Neural progenitor cell (in vitro differentiated cells): Measurements from ENCODE around the gene ADK. TPM values are rescaled to one million over a fixed set of nuclear protein-coding genes. Genes with fewer than 3 reads are reported as not detected.

ENCODE experiments used
- DNase-seq: peaks from one replicate; pipeline ENCODE4 v3.0.0-alpha.2; 2016; ENCODE audit warnings: low spot score
- H2AFZ ChIP-seq: fragments of 200-600 bp; sonication (generic); replicated peaks from 2 replicates; pipeline ENCODE4 v1.6.1; 2016; ENCODE audit warnings: antibody characterized with exemption
- H3F3A ChIP-seq: fragments of 200-600 bp; sonication (generic); 2 replicates; pipeline ENCODE4 v1.6.1; 2016; ENCODE audit warnings: antibody characterized with exemption, low read depth
- H3K27ac ChIP-seq: fragments of 200-600 bp; sonication (generic); 2 replicates; pipeline ENCODE4 v1.5.1; 2016; ENCODE audit warnings: mild to moderate bottlenecking
- H3K27me3 ChIP-seq: fragments of 200-600 bp; sonication (generic); 2 replicates; pipeline ENCODE4 v1.6.1; 2016; ENCODE audit warnings: mild to moderate bottlenecking, moderate library complexity
- H3K36me3 ChIP-seq: fragments of 200-600 bp; sonication (generic); 2 replicates; pipeline ENCODE4 v1.5.1; 2016
- H3K4me1 ChIP-seq: fragments of 200-600 bp; sonication (generic); 2 replicates; pipeline ENCODE4 v1.6.1; 2016; ENCODE audit warnings: mixed run types
- H3K4me2 ChIP-seq: fragments of 200-600 bp; sonication (generic); 2 replicates; pipeline ENCODE4 v1.6.1; 2016
- H3K4me3 ChIP-seq: fragments of 200-600 bp; sonication (generic); 2 replicates; pipeline ENCODE4 v1.5.1; 2016
- H3K79me2 ChIP-seq: fragments of 200-600 bp; sonication (generic); 2 replicates; pipeline ENCODE4 v1.6.1; 2016; ENCODE audit warnings: low read depth
- H3K9ac ChIP-seq: fragments of 200-600 bp; sonication (generic); 2 replicates; pipeline ENCODE4 v1.6.1; 2016
- H3K9me3 ChIP-seq: fragments of 200-600 bp; sonication (generic); 2 replicates; pipeline ENCODE4 v1.5.1; 2016; ENCODE audit warnings: low read depth
- H4K20me1 ChIP-seq: fragments of 200-600 bp; sonication (generic); 2 replicates; pipeline ENCODE4 v1.6.1; 2016; ENCODE audit warnings: low read depth
- H3K27ac Mint-ChIP-seq: 3 replicates; pipeline ENCODE4 v1.8.0; 2021; ENCODE audit warnings: mixed read lengths
- H3K27me3 Mint-ChIP-seq: 2 replicates; pipeline ENCODE4 v1.8.0; 2022; ENCODE audit warnings: low read depth, mild to moderate bottlenecking, inconsistent platforms, moderate library complexity, mixed read lengths; ENCODE audit not compliant: insufficient read depth
- H3K36me3 Mint-ChIP-seq: 3 replicates; pipeline ENCODE4 v1.8.0; 2021; ENCODE audit warnings: mixed read lengths
- H3K4me1 Mint-ChIP-seq: 3 replicates; pipeline ENCODE4 v1.8.0; 2021; ENCODE audit warnings: mixed read lengths
- H3K4me3 Mint-ChIP-seq: 3 replicates; pipeline ENCODE4 v1.8.0; 2021; ENCODE audit warnings: mild to moderate bottlenecking, moderate library complexity, mixed read lengths
- H3K9me3 Mint-ChIP-seq: 3 replicates; pipeline ENCODE4 v1.8.0; 2020; ENCODE audit warnings: mixed read lengths
- CTCF ChIP-seq: fragments of 200-600 bp; sonication (generic); IDR thresholded peaks from 2 replicates; pipeline ENCODE4 v1.5.1; 2017; ENCODE audit warnings: antibody characterized with exemption, mild to moderate bottlenecking
- EZH2 ChIP-seq: fragments of 200-600 bp; sonication (generic); IDR thresholded peaks from 2 replicates; pipeline ENCODE4 v1.6.1; 2017; ENCODE audit warnings: antibody characterized with exemption, mild to moderate bottlenecking, moderate library complexity
- EZH2phosphoT487 ChIP-seq: fragments of 200-600 bp; sonication (generic); IDR thresholded peaks from 2 replicates; pipeline ENCODE4 v1.6.1; 2017; ENCODE audit warnings: antibody characterized with exemption
- total RNA-seq: library from RNA; depleted of rRNA; stranded (reverse); fragments of >200 nt; gene quantifications from 2 replicates; pipeline ENCODE4 v1.2.3, GENCODE V29; 2015; ENCODE audit warnings: low replicate concordance

The ADK gene
- total RNA-seq, 1 donor from 2014 or later = 50.9 TPM

- no peak overlapping the region for H2AFZ ChIP-seq
- H4K20me1 ChIP-seq = no peaks in the 10 kb centered on the region
- Mint-ChIP-seq H3K36me3 (no peaks in the 10 kb centered on the region), H3K9me3 (no peaks in the 10 kb centered on the region), H3K4me1 (peaks cover 11% of the 10 kb centered on the region), H3K4me3 (peak overlapping the region; percentile 21), H3K27me3 (peaks cover 4% of the 10 kb centered on the region), H3K27ac (no peak overlapping the region)
- TF ChIP-seq EZH2phosphoT487 = no peak
- no peak for TF ChIP-seq EZH2
- no peaks in the 10 kb centered on the region for H3K36me3 ChIP-seq
- no peak overlapping the region for H3K9ac ChIP-seq
- peak overlapping the region; percentile 48 for H3K27ac ChIP-seq
- H3K79me2 ChIP-seq = peaks cover 26% of the 10 kb centered on the region
- no peaks in the 10 kb centered on the region for H3K9me3 ChIP-seq
- H3K27me3 ChIP-seq = no peaks in the 10 kb centered on the region
- DNase-seq = peak; percentile 7
- no peak overlapping the region for H3K4me2 ChIP-seq
- H3K4me1 ChIP-seq = peaks cover 15% of the 10 kb centered on the region
- H3F3A ChIP-seq = peaks cover 24% of the 10 kb centered on the region
- no peak overlapping the region for H3K4me3 ChIP-seq
Observed at GRCh38 chr10:74174521-74174920, 23.5 kb downstream of the ADK start.

GRCh38 chr10:74175510-74176379 lies 24.7 kb downstream of the ADK start:
- peak overlapping the region; percentile 85 for H2AFZ ChIP-seq
- Mint-ChIP-seq H3K27me3 (peaks cover 4% of the 10 kb centered on the region), H3K36me3 (no peaks in the 10 kb centered on the region), H3K4me3 (peak overlapping the region; percentile 92), H3K4me1 (peaks cover 11% of the 10 kb centered on the region), H3K9me3 (no peaks in the 10 kb centered on the region), H3K27ac (peak overlapping the region; percentile 37)
- no peaks in the 10 kb centered on the region for H3K9me3 ChIP-seq
- peak overlapping the region; percentile 61 for H3K9ac ChIP-seq
- no peak for TF ChIP-seq CTCF
- no peak for TF ChIP-seq EZH2phosphoT487
- TF ChIP-seq EZH2 = no peak
- DNase-seq = no peak
- peaks cover 15% of the 10 kb centered on the region for H3K4me1 ChIP-seq
- no peaks in the 10 kb centered on the region for H4K20me1 ChIP-seq
- peak overlapping the region; percentile 62 for H3K4me3 ChIP-seq
- H3K79me2 ChIP-seq = peaks cover 31% of the 10 kb centered on the region
- H3K4me2 ChIP-seq = peak overlapping the region; percentile 86
- H3F3A ChIP-seq = peaks cover 24% of the 10 kb centered on the region
- no peaks in the 10 kb centered on the region for H3K36me3 ChIP-seq
- H3K27ac ChIP-seq = peak overlapping the region; percentile 85
- H3K27me3 ChIP-seq = no peaks in the 10 kb centered on the region

GRCh38 chr10:74176380-74177139 lies 25.5 kb downstream of the ADK start:
- TF ChIP-seq EZH2 (no peak), EZH2phosphoT487 (no peak), CTCF (no peak)
- peak overlapping the region; percentile 85 for H2AFZ ChIP-seq
- peak; percentile 94 for DNase-seq
- no peaks in the 10 kb centered on the region for H3K27me3 ChIP-seq
- H4K20me1 ChIP-seq = no peaks in the 10 kb centered on the region
- H3K4me3 Mint-ChIP-seq = peak overlapping the region; percentile 92
- H3K4me2 ChIP-seq = peak overlapping the region; percentile 86
- peak overlapping the region; percentile 62 for H3K4me3 ChIP-seq
- H3K27ac ChIP-seq = peak overlapping the region; percentile 85
- H3K9ac ChIP-seq = peak overlapping the region; percentile 61
- no peaks in the 10 kb centered on the region for H3K36me3 Mint-ChIP-seq
- H3K9me3 Mint-ChIP-seq = no peaks in the 10 kb centered on the region
- H3K36me3 ChIP-seq = no peaks in the 10 kb centered on the region
- H3K4me1 Mint-ChIP-seq = peaks cover 11% of the 10 kb centered on the region
- H3K27me3 Mint-ChIP-seq = peaks cover 4% of the 10 kb centered on the region
- H3K4me1 ChIP-seq = peaks cover 15% of the 10 kb centered on the region
- no peaks in the 10 kb centered on the region for H3K9me3 ChIP-seq
- peak overlapping the region; percentile 37 for H3K27ac Mint-ChIP-seq
- peaks cover 39% of the 10 kb centered on the region for H3K79me2 ChIP-seq
- peaks cover 24% of the 10 kb centered on the region for H3F3A ChIP-seq
